Liver (tissue), 9 donors: ENCODE results near the gene PPP3CB. TPM values are rescaled to one million over a fixed set of nuclear protein-coding genes. Genes with fewer than 3 reads are reported as not detected.

Experiments
- DNase-seq: peaks from one replicate; pipeline ENCODE4 v3.0.0-alpha.2; 2017; ENCODE audit warnings: low spot score
- H3K27ac ChIP-seq, 2 donors: one replicate each; pipeline ENCODE4 v1.7.0; 2013; ENCODE audit warnings: inconsistent platforms in 2 of 2, low read length in 2 of 2, control low read depth in 1 of 2, low read depth in 1 of 2, mild to moderate bottlenecking in 1 of 2
- H3K27me3 ChIP-seq, 4 donors: one replicate each; pipeline versions ENCODE4 v1.6.1 to v1.7.0; 2013; ENCODE audit warnings: low read length in 3 of 4, inconsistent platforms in 1 of 4, mild to moderate bottlenecking in 1 of 4, moderate library complexity in 1 of 4; ENCODE audit not compliant: control insufficient read depth in 4 of 4, insufficient read depth in 4 of 4
- H3K36me3 ChIP-seq, 4 donors: one replicate each; pipeline versions ENCODE4 v1.6.1 to v1.7.0; 2013; ENCODE audit warnings: low read length in 3 of 4, mild to moderate bottlenecking in 3 of 4, low read depth in 1 of 4, moderate library complexity in 1 of 4; ENCODE audit not compliant: control insufficient read depth in 4 of 4, insufficient read depth in 3 of 4
- H3K4me1 ChIP-seq, 4 donors: one replicate each; pipeline versions ENCODE4 v1.6.1 to v1.7.0; 2013; ENCODE audit warnings: low read length in 3 of 4, mild to moderate bottlenecking in 3 of 4, moderate library complexity in 1 of 4; ENCODE audit not compliant: control insufficient read depth in 4 of 4, insufficient read depth in 4 of 4
- H3K4me3 ChIP-seq, 3 donors: one replicate each; pipeline versions ENCODE4 v1.6.1 to v1.7.0; 2013; ENCODE audit warnings: low read length in 3 of 3, control low read depth in 1 of 3, low read depth in 1 of 3, mild to moderate bottlenecking in 1 of 3
- H3K9ac ChIP-seq, 2 donors: one replicate each; pipeline ENCODE4 v1.7.0; 2013; ENCODE audit warnings: low read length in 2 of 2, mild to moderate bottlenecking in 2 of 2, moderate library complexity in 2 of 2, control low read depth in 1 of 2, low read depth in 1 of 2
- H3K9me3 ChIP-seq, 4 donors: one replicate each; pipeline versions ENCODE4 v1.6.1 to v1.7.0; 2013; ENCODE audit warnings: low read length in 3 of 4; ENCODE audit not compliant: control insufficient read depth in 4 of 4
- EGR1 ChIP-seq, 2 donors: IDR thresholded peaks; 2 replicates each; pipeline ENCODE4 v1.6.1; 2016 to 2018; ENCODE audit warnings: antibody characterized with exemption in 2 of 2, low read depth in 2 of 2
- FOXA1 ChIP-seq: IDR thresholded peaks from 2 replicates; pipeline ENCODE4 v1.6.1; 2016; ENCODE audit warnings: antibody characterized with exemption
- FOXA2 ChIP-seq: IDR thresholded peaks from 2 replicates; pipeline ENCODE4 v1.6.1; 2016; ENCODE audit warnings: antibody characterized with exemption
- GABPA ChIP-seq, 2 donors: IDR thresholded peaks in 1 of 2; conservative IDR thresholded peaks in 1 of 2; 2 replicates each; pipeline ENCODE4 v1.6.1; 2016; ENCODE audit warnings: antibody characterized with exemption in 2 of 2, mild to moderate bottlenecking in 1 of 2, moderate library complexity in 1 of 2
- HNF4A ChIP-seq, 2 donors: conservative IDR thresholded peaks; 2 replicates each; pipeline ENCODE4 v1.6.1; 2016; ENCODE audit warnings: antibody characterized with exemption in 2 of 2, mild to moderate bottlenecking in 2 of 2
- HNF4G ChIP-seq: IDR thresholded peaks from 2 replicates; pipeline ENCODE4 v1.6.1; 2016; ENCODE audit warnings: antibody characterized with exemption
- JUND ChIP-seq, 2 donors: IDR thresholded peaks; 2 replicates each; pipeline ENCODE4 v1.6.1; 2016; ENCODE audit warnings: antibody characterized with exemption in 2 of 2
- NR2F2 ChIP-seq: IDR thresholded peaks from 2 replicates; pipeline ENCODE4 v1.6.1; 2016; ENCODE audit warnings: antibody characterized with exemption
- RAD21 ChIP-seq, 2 donors: IDR thresholded peaks; 2 replicates each; pipeline ENCODE4 v1.6.1; 2016; ENCODE audit warnings: antibody characterized with exemption in 2 of 2, mild to moderate bottlenecking in 2 of 2
- RXRA ChIP-seq, 2 donors: IDR thresholded peaks; 2 replicates each; pipeline ENCODE4 v1.6.1; 2017 to 2018; ENCODE audit warnings: antibody characterized with exemption in 2 of 2, mild to moderate bottlenecking in 1 of 2
- SP1 ChIP-seq: IDR thresholded peaks from 2 replicates; pipeline ENCODE4 v1.6.1; 2018; ENCODE audit warnings: antibody characterized with exemption, mild to moderate bottlenecking
- TAF1 ChIP-seq: conservative IDR thresholded peaks from 2 replicates; pipeline ENCODE4 v1.6.1; 2016; ENCODE audit warnings: antibody characterized with exemption, mild to moderate bottlenecking
- YY1 ChIP-seq: IDR thresholded peaks from 2 replicates; pipeline ENCODE4 v1.6.1; 2016; ENCODE audit warnings: antibody characterized with exemption, mild to moderate bottlenecking
- WGBS: extraction: QIAGEN DNeasy Blood & Tissue Kit; methylation state at CpG from one replicate; pipeline ENCODE4 v1.1.7; 2013; 5-methylcytosine and 5-hydroxymethylcytosine counted together
- polyA plus RNA-seq, 2 donors: library from polyadenylated mRNA; stranded (reverse) in 1 of 2; unstranded in 1 of 2; fragments of 200-250 nt in 1 of 2; fragments of >200 nt in 1 of 2; fragmentation: Nextera tagmentation in 1 of 2; extraction: Ambion mirVana in 1 of 2; gene quantifications; one replicate each; pipeline versions ENCODE4 v1.2.1 to v1.2.3, GENCODE V29; 2013 to 2015
- total RNA-seq, 2 donors: library from RNA; depleted of rRNA; stranded (reverse); fragments of >200 nt; gene quantifications; one replicate each; pipeline ENCODE4 v1.2.3, GENCODE V29; 2014
- TF ChIP-seq, protein P1 (sequence below): IDR thresholded peaks from 2 replicates; pipeline ENCODE4 v1.6.1; 2016; ENCODE audit warnings: antibody characterized with exemption
- TF ChIP-seq, protein P2 (sequence below): fragments of 150-350 bp; IDR thresholded peaks from 2 replicates; pipeline ENCODE4 v1.5.1; 2017; ENCODE audit warnings: improper control_type of control experiment, low read depth, low read length; ENCODE audit not compliant: missing input control
- TF ChIP-seq, protein P3 (sequence below): IDR thresholded peaks from 2 replicates; pipeline ENCODE4 v1.6.1; 2016; ENCODE audit warnings: antibody characterized with exemption
- TF ChIP-seq, protein P4 (sequence below): IDR thresholded peaks from 2 replicates; pipeline ENCODE4 v1.6.1; 2016; ENCODE audit warnings: antibody characterized with exemption
- TF ChIP-seq, protein P5 (sequence below): IDR thresholded peaks from 2 replicates; pipeline ENCODE4 v1.6.1; 2016; ENCODE audit warnings: antibody characterized with exemption, mild to moderate bottlenecking
- donor health status: healthy.
- donor health status: healthy.
- donor health status: healthy.
- donor health status: healthy.
- donor health status: healthy.

Gene PPP3CB
- total and polyA plus RNA-seq, 4 donors, result 5.7 to 22.4 (median 11.4) TPM

DNA sequence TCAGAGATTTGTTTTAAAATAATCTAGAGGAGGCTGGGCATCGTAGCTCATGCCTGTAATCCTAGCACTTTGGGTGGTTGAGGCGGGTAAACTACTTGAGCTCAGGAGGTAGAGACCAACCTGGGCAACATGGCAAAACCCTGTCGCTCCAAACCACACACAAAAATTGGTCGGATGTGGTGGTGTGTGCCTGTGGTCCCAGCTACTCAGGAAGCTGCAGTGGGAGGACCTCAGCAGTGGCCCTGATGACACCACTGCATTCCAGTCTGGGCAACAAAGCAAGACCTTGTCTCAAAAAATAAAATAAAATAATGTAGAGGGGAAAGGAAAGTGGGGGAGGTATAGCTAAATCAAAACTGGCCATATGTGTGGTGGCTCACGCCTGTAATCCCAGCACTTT, 13.9 kb upstream of the PPP3CB start:
- 92% methylated on average over 5 of the region's 5 CpGs for WGBS
- peaks cover 0 to 7% (median 3%) of the 10 kb centered on the region in 4 donors for H3K36me3 ChIP-seq
- H3K4me3 ChIP-seq, result no peak overlapping the region
- H3K27me3 ChIP-seq, result no peaks in the 10 kb centered on the region
- no peaks in the 10 kb centered on the region for H3K9me3 ChIP-seq
- no peak overlapping the region for H3K9ac ChIP-seq
- H3K27ac ChIP-seq, result no peak overlapping the region
- TF ChIP-seq GABPA (IDR thresholded peaks at IDR 0.05 in 1 of 2, conservative IDR thresholded peaks at IDR 0.05 in 1 of 2), result no peak
- TF ChIP-seq HNF4A (conservative IDR thresholded peaks at IDR 0.05), result no peak
- TF ChIP-seq HNF4G, result no peak
- no peak for TF ChIP-seq RXRA (IDR thresholded peaks at IDR 0.05)
- no peak for TF ChIP-seq SP1
- TF ChIP-seq, protein P1, sequence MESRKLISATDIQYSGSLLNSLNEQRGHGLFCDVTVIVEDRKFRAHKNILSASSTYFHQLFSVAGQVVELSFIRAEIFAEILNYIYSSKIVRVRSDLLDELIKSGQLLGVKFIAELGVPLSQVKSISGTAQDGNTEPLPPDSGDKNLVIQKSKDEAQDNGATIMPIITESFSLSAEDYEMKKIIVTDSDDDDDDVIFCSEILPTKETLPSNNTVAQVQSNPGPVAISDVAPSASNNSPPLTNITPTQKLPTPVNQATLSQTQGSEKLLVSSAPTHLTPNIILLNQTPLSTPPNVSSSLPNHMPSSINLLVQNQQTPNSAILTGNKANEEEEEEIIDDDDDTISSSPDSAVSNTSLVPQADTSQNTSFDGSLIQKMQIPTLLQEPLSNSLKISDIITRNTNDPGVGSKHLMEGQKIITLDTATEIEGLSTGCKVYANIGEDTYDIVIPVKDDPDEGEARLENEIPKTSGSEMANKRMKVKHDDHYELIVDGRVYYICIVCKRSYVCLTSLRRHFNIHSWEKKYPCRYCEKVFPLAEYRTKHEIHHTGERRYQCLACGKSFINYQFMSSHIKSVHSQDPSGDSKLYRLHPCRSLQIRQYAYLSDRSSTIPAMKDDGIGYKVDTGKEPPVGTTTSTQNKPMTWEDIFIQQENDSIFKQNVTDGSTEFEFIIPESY, result no peak
- TF ChIP-seq, protein P2, sequence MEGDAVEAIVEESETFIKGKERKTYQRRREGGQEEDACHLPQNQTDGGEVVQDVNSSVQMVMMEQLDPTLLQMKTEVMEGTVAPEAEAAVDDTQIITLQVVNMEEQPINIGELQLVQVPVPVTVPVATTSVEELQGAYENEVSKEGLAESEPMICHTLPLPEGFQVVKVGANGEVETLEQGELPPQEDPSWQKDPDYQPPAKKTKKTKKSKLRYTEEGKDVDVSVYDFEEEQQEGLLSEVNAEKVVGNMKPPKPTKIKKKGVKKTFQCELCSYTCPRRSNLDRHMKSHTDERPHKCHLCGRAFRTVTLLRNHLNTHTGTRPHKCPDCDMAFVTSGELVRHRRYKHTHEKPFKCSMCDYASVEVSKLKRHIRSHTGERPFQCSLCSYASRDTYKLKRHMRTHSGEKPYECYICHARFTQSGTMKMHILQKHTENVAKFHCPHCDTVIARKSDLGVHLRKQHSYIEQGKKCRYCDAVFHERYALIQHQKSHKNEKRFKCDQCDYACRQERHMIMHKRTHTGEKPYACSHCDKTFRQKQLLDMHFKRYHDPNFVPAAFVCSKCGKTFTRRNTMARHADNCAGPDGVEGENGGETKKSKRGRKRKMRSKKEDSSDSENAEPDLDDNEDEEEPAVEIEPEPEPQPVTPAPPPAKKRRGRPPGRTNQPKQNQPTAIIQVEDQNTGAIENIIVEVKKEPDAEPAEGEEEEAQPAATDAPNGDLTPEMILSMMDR, result no peak
- TF ChIP-seq FOXA2, result no peak
- TF ChIP-seq TAF1, result no peak
- TF ChIP-seq FOXA1, result no peak
- TF ChIP-seq, protein P3, sequence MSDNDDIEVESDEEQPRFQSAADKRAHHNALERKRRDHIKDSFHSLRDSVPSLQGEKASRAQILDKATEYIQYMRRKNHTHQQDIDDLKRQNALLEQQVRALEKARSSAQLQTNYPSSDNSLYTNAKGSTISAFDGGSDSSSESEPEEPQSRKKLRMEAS, result no peak
- TF ChIP-seq, protein P4, sequence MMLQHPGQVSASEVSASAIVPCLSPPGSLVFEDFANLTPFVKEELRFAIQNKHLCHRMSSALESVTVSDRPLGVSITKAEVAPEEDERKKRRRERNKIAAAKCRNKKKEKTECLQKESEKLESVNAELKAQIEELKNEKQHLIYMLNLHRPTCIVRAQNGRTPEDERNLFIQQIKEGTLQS, result no peak
- no peak for TF ChIP-seq JUND (IDR thresholded peaks at IDR 0.05)
- no peak for TF ChIP-seq EGR1 (IDR thresholded peaks at IDR 0.05; ENCODE audit: low read depth in 2 of 2)
- TF ChIP-seq, protein P5, sequence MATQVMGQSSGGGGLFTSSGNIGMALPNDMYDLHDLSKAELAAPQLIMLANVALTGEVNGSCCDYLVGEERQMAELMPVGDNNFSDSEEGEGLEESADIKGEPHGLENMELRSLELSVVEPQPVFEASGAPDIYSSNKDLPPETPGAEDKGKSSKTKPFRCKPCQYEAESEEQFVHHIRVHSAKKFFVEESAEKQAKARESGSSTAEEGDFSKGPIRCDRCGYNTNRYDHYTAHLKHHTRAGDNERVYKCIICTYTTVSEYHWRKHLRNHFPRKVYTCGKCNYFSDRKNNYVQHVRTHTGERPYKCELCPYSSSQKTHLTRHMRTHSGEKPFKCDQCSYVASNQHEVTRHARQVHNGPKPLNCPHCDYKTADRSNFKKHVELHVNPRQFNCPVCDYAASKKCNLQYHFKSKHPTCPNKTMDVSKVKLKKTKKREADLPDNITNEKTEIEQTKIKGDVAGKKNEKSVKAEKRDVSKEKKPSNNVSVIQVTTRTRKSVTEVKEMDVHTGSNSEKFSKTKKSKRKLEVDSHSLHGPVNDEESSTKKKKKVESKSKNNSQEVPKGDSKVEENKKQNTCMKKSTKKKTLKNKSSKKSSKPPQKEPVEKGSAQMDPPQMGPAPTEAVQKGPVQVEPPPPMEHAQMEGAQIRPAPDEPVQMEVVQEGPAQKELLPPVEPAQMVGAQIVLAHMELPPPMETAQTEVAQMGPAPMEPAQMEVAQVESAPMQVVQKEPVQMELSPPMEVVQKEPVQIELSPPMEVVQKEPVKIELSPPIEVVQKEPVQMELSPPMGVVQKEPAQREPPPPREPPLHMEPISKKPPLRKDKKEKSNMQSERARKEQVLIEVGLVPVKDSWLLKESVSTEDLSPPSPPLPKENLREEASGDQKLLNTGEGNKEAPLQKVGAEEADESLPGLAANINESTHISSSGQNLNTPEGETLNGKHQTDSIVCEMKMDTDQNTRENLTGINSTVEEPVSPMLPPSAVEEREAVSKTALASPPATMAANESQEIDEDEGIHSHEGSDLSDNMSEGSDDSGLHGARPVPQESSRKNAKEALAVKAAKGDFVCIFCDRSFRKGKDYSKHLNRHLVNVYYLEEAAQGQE, result no peak
- TF ChIP-seq YY1, result no peak
- no peak for TF ChIP-seq NR2F2
- H3K4me1 ChIP-seq, result no peaks in the 10 kb centered on the region
- DNase-seq, result no peak

DNA sequence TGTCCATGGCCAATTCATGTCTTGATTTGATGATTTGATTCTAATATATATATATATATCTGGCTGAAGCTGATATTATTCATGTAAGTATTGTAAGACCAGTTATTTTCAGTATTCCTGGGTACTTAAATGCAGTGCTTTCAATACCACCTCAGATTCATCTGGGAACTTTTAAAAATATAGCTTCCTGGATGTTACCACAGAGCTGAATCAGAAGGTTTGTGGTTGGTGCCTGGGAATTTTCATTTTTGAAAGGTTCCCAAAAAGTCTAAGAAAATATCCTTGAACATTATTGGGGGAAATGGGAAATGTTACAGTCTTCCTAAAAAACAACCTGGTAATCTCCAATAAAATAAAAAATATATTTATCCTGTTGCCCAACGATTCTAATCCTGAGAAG, 10.7 kb upstream of the PPP3CB start:
- DNase-seq, result no peak
- no peak overlapping the region for H3K4me3 ChIP-seq
- no peak overlapping the region for H3K27ac ChIP-seq
- H3K4me1 ChIP-seq, result no peaks in the 10 kb centered on the region
- H3K27me3 ChIP-seq, result no peaks in the 10 kb centered on the region
- 90% methylated on average over 1 of the region's 1 CpG for WGBS
- H3K36me3 ChIP-seq, result peaks cover 0 to 13% (median 6%) of the 10 kb centered on the region in 4 donors
- no peaks in the 10 kb centered on the region for H3K9me3 ChIP-seq
- H3K9ac ChIP-seq, result no peak overlapping the region
- TF ChIP-seq, protein P2, result no peak
- TF ChIP-seq FOXA2 (no peak), YY1 (no peak), RAD21 (IDR thresholded peaks at IDR 0.05) (no peak), TAF1 (no peak), HNF4G (no peak), EGR1 (IDR thresholded peaks at IDR 0.05; ENCODE audit: low read depth in 2 of 2) (no peak), RXRA (IDR thresholded peaks at IDR 0.05) (no peak), SP1 (no peak)
- TF ChIP-seq, protein P1, result no peak
- TF ChIP-seq, protein P3, result no peak
